ENCODE results near the gene SLC4A2. TPM values are rescaled to one million over a fixed set of nuclear protein-coding genes. Genes with fewer than 3 reads are reported as not detected.

SLC4A2 gene
- total RNA-seq, 2 donors from 2014 or later, result 50.1 to 147 TPM

- intact Hi-C loops (cut with DNase I), result no loop called here
- H3K27ac ChIP-seq, result no peak overlapping the region
- WGBS, 2 donors, result 89 to 100% methylated on average over 1 to 16 of the region's 17 CpGs
- DNase-seq (no peak), ATAC-seq (no peak)
- H3K4me1 ChIP-seq, result peaks cover 19% of the 10 kb centered on the region
- H3K36me3 ChIP-seq (replicated peaks in 1 of 2; ENCODE audit: insufficient read depth in 1 of 2, low read depth in 2 of 2), result peaks cover 37 to 44% of the 10 kb centered on the region in 2 donors
- H3K27me3 ChIP-seq, result no peaks in the 10 kb centered on the region
- H3K4me3 ChIP-seq, result no peak overlapping the region
- H3K9me3 ChIP-seq, result no peaks in the 10 kb centered on the region
- TF ChIP-seq POLR2A (IDR thresholded peaks at IDR 0.05), result no peak
- no peak for TF ChIP-seq CTCF (IDR thresholded peaks at IDR 0.05)
Observed at GRCh38 chr7:151073990-151074389, 14.6 kb downstream of the SLC4A2 start.

GRCh38 chr7:151074817-151075661 lies 15.7 kb downstream of the SLC4A2 start:
- H3K4me1 ChIP-seq, result peaks cover 29% of the 10 kb centered on the region
- H3K9me3 ChIP-seq, result no peaks in the 10 kb centered on the region
- intact Hi-C loops (cut with DNase I), result no loop called here
- DNase-seq (no peak), ATAC-seq (no peak)
- 89 to 93% methylated on average over 12 to 26 of the region's 26 CpGs for WGBS, 2 donors
- TF ChIP-seq POLR2A (IDR thresholded peaks at IDR 0.05), result no peak
- TF ChIP-seq CTCF (IDR thresholded peaks at IDR 0.05), result no peak
- no peaks in the 10 kb centered on the region for H3K27me3 ChIP-seq
- H3K4me3 ChIP-seq, result no peak overlapping the region
- peaks cover 27 to 37% of the 10 kb centered on the region in 2 donors for H3K36me3 ChIP-seq (replicated peaks in 1 of 2; ENCODE audit: insufficient read depth in 1 of 2, low read depth in 2 of 2)
- no peak overlapping the region for H3K27ac ChIP-seq

- WGBS, 2 donors, result 88 to 92% methylated on average over 6 to 7 of the region's 7 CpGs
- H3K4me1 ChIP-seq, result peaks cover 30% of the 10 kb centered on the region
- no peak for DNase-seq
- H3K9me3 ChIP-seq, result no peaks in the 10 kb centered on the region
- TF ChIP-seq POLR2A (IDR thresholded peaks at IDR 0.05) (no peak), CTCF (IDR thresholded peaks at IDR 0.05) (no peak)
- H3K4me3 ChIP-seq, result no peak overlapping the region
- intact Hi-C loops (cut with DNase I), result no loop called here
- H3K27ac ChIP-seq, result no peak overlapping the region
- peaks cover 21 to 33% of the 10 kb centered on the region in 2 donors for H3K36me3 ChIP-seq (replicated peaks in 1 of 2; ENCODE audit: insufficient read depth in 1 of 2, low read depth in 2 of 2)
- H3K27me3 ChIP-seq, result no peaks in the 10 kb centered on the region
- ATAC-seq, result no peak
Observed at GRCh38 chr7:151075662-151075971, 16.2 kb downstream of the SLC4A2 start.

GRCh38 chr7:151075978-151076426 lies 16.6 kb downstream of the SLC4A2 start:
- intact Hi-C loops (cut with DNase I), result no loop called here
- peaks cover 33% of the 10 kb centered on the region for H3K4me1 ChIP-seq
- no peak for TF ChIP-seq POLR2A (IDR thresholded peaks at IDR 0.05)
- no peak for TF ChIP-seq CTCF (IDR thresholded peaks at IDR 0.05)
- no peak for ATAC-seq
- H3K4me3 ChIP-seq, result no peak overlapping the region
- no peaks in the 10 kb centered on the region for H3K9me3 ChIP-seq
- no peak overlapping the region for H3K27ac ChIP-seq
- no peaks in the 10 kb centered on the region for H3K27me3 ChIP-seq
- WGBS, 2 donors, result 80 to 88% methylated on average over 22 of the region's 22 CpGs
- DNase-seq, result no peak
- peaks cover 20 to 30% of the 10 kb centered on the region in 2 donors for H3K36me3 ChIP-seq (replicated peaks in 1 of 2; ENCODE audit: insufficient read depth in 1 of 2, low read depth in 2 of 2)
